MM.1S (cell line): Measurements from ENCODE around the gene SNX25.

Source experiments
- DNase-seq: peaks from one replicate; pipeline ENCODE4 v3.0.0-alpha.2; 2015
- H2AFZ ChIP-seq: fragments of 300-600 bp; sonication (generic); 2 replicates; pipeline ENCODE4 v1.6.0; 2016; ENCODE audit warnings: antibody characterized with exemption, low read length
- H3F3A ChIP-seq: fragments of 300-600 bp; sonication (generic); 2 replicates; pipeline ENCODE4 v1.6.1; 2016; ENCODE audit warnings: mild to moderate bottlenecking, antibody characterized with exemption, low read length, moderate library complexity, mixed read lengths; ENCODE audit not compliant: insufficient read depth
- H3K27ac ChIP-seq: fragments of 300-600 bp; sonication (generic); 2 replicates; pipeline ENCODE4 v1.5.1; 2016; ENCODE audit warnings: mild to moderate bottlenecking, low read length
- H3K27me3 ChIP-seq: fragments of 300-600 bp; sonication (generic); replicated peaks from 2 replicates; pipeline ENCODE4 v1.6.0; 2016; ENCODE audit warnings: low read length; ENCODE audit not compliant: insufficient read depth
- H3K36me3 ChIP-seq: fragments of 300-600 bp; sonication (generic); replicated peaks from 2 replicates; pipeline ENCODE4 v1.6.1; 2016; ENCODE audit warnings: mild to moderate bottlenecking, low read length, mixed read lengths; ENCODE audit not compliant: insufficient read depth
- H3K4me1 ChIP-seq: fragments of 300-600 bp; sonication (generic); 2 replicates; pipeline ENCODE4 v1.6.1; 2016; ENCODE audit warnings: low read length, mixed read lengths
- H3K4me2 ChIP-seq: fragments of 300-600 bp; sonication (generic); 2 replicates; pipeline ENCODE4 v1.6.0; 2016; ENCODE audit warnings: low read depth, low read length
- H3K4me3 ChIP-seq: fragments of 300-600 bp; sonication (generic); 2 replicates; pipeline ENCODE4 v1.5.1; 2016; ENCODE audit warnings: low read length, mixed read lengths
- H3K79me2 ChIP-seq: fragments of 300-600 bp; sonication (generic); 2 replicates; pipeline ENCODE4 v1.6.1; 2016; ENCODE audit warnings: mixed run types, low read length, mixed read lengths
- H3K9ac ChIP-seq: fragments of 300-600 bp; sonication (generic); 2 replicates; pipeline ENCODE4 v1.6.1; 2016; ENCODE audit warnings: low read length, mixed read lengths
- H3K9me2 ChIP-seq: fragments of 300-600 bp; sonication (generic); replicated peaks from 2 replicates; pipeline ENCODE4 v1.6.1; 2016; ENCODE audit warnings: mild to moderate bottlenecking, low read length, mixed read lengths; ENCODE audit not compliant: insufficient read depth
- H3K9me3 ChIP-seq: fragments of 300-600 bp; sonication (generic); replicated peaks from 2 replicates; pipeline ENCODE4 v1.6.1; 2016; ENCODE audit warnings: mild to moderate bottlenecking, low read length, mixed read lengths; ENCODE audit not compliant: insufficient read depth
- H4K20me1 ChIP-seq: fragments of 300-600 bp; sonication (generic); 2 replicates; pipeline ENCODE4 v1.6.1; 2016; ENCODE audit warnings: mild to moderate bottlenecking, low read length, moderate library complexity, mixed read lengths; ENCODE audit not compliant: insufficient read depth
- CTCF ChIP-seq: fragments of 300-600 bp; sonication (generic); IDR thresholded peaks from 2 replicates; pipeline ENCODE4 v1.5.1; 2016; ENCODE audit warnings: antibody characterized with exemption, low read length, mixed read lengths
- EZH2 ChIP-seq: fragments of 300-600 bp; sonication (generic); optimal IDR thresholded peaks from 2 replicates; pipeline ENCODE3; 2017; ENCODE audit warnings: low read depth, mild to moderate bottlenecking, antibody characterized with exemption, low read length, mixed read lengths
- EZH2phosphoT487 ChIP-seq: fragments of 300-600 bp; sonication (generic); IDR thresholded peaks from 2 replicates; pipeline ENCODE4 v1.6.1; 2018; ENCODE audit warnings: antibody characterized with exemption, low read length

Gene SNX25

DNA sequence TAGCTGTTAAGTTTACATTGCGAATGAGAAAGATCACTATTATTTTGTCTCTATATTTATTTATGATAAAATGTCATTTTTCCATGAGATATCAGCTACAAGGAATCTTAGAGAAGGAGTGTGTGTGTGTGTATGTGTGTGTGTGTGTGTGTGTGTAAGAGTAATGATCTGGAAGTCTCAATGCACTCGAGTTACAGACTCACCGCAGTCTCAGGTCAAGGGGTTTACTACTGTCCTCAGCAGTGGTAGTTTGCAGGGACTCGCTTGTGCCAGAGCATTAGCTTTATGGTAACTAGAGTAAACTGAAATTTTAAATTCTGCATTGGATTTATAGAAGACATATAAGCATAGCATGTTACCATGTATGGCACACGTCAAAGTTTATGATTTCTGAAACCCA is 155.5 kb downstream of the SNX25 start:
- Histone ChIP-seq H3K27me3 (no peaks in the 10 kb centered on the region), H3K79me2 (no peaks in the 10 kb centered on the region), H3F3A (peaks cover 23% of the 10 kb centered on the region), H4K20me1 (no peaks in the 10 kb centered on the region), H3K4me1 (peaks cover 26% of the 10 kb centered on the region), H3K9me3 (no peaks in the 10 kb centered on the region), H3K36me3 (no peaks in the 10 kb centered on the region; the same call in 1 of the 2 replicates), H3K27ac (no peak overlapping the region), H3K4me2 (no peak overlapping the region), H3K9ac (no peak overlapping the region), H2AFZ (no peak overlapping the region), H3K4me3 (no peak overlapping the region), H3K9me2 (no peaks in the 10 kb centered on the region)
- no peak for DNase-seq
- TF ChIP-seq EZH2phosphoT487: no peak
- TF ChIP-seq CTCF: no peak
- TF ChIP-seq EZH2: no peak

- no peak overlapping the region for H3K4me2 ChIP-seq
- H3K27me3 ChIP-seq: no peaks in the 10 kb centered on the region
- no peak for DNase-seq
- no peaks in the 10 kb centered on the region for H3K4me1 ChIP-seq
- H4K20me1 ChIP-seq: no peaks in the 10 kb centered on the region
- H3K4me3 ChIP-seq: no peak overlapping the region
- H3K9me3 ChIP-seq: no peaks in the 10 kb centered on the region
- H3K9ac ChIP-seq: no peak overlapping the region
- no peaks in the 10 kb centered on the region for H3F3A ChIP-seq
- no peaks in the 10 kb centered on the region for H3K9me2 ChIP-seq
- no peak overlapping the region for H2AFZ ChIP-seq
- no peaks in the 10 kb centered on the region for H3K79me2 ChIP-seq
- TF ChIP-seq EZH2: no peak
- TF ChIP-seq EZH2phosphoT487: no peak
- TF ChIP-seq CTCF: no peak
- H3K27ac ChIP-seq: no peak overlapping the region
- 0 out of 2 replicates have a peak, but pooled peaks cover 6% of the 10 kb centered on the region for H3K36me3 ChIP-seq
These were observed 160.3 kb downstream of the SNX25 start for GRCh38 chr4:185369731-185370130.

DNA sequence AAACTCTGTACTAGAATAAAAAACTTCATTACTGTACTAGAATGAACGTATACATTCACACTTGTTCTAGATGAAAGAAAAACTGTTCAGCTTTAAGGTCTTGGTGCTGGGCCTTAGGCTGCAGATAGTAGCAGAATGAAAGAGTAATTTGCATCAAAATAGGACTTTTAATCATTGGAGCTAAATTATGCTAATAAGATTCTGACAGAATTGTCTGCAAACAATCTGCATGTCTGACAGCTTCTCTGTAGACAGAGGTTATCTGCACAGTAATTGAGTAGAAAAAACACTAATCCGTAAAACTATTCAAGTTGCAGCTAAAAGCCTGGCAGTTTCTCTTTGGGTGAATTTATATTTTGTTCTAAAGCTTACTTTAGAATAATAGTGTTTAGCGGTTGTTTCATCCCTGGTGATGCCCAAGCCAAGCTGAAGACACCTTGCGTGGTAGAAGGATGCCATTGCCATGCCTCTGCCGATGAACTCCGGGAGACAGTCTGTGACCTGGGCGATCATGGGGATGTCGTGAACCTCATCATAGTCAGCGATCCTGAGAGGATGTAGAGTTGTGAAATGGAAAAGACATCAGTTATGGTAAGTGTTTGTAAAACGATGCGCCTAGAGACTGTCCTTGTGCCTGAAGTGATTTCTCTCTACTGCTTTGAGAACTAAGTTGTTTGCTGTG is 161.0 kb downstream of the SNX25 start:
- Histone ChIP-seq H3K4me2 (no peak overlapping the region), H3K27me3 (no peaks in the 10 kb centered on the region), H3K4me1 (no peaks in the 10 kb centered on the region), H4K20me1 (no peaks in the 10 kb centered on the region), H3K9me3 (no peaks in the 10 kb centered on the region), H3K9ac (no peak overlapping the region), H3K27ac (no peak overlapping the region), H3K79me2 (no peaks in the 10 kb centered on the region), H3K9me2 (no peaks in the 10 kb centered on the region), H3F3A (no peaks in the 10 kb centered on the region), H3K36me3 (0 out of 2 replicates have a peak, but pooled peaks cover 6% of the 10 kb centered on the region), H2AFZ (no peak overlapping the region), H3K4me3 (no peak overlapping the region)
- no peak for DNase-seq
- TF ChIP-seq EZH2phosphoT487: no peak
- TF ChIP-seq CTCF: no peak
- TF ChIP-seq EZH2: no peak
